Sigmoid colon (tissue), 4 donors: ENCODE results near the gene COL5A1.

Source experiments
- CTCF ChIP-seq, 4 experiments: fragments of 450-650 bp in 3 of 4; fragments of 200-600 bp in 1 of 4; IDR thresholded peaks; one replicate each; pipeline ENCODE4 v1.5.1; 2016 to 2019; ENCODE audit warnings: antibody characterized with exemption in 4 of 4, mild to moderate bottlenecking in 3 of 4, moderate library complexity in 2 of 4
- EP300 ChIP-seq, 4 donors: sonication (generic); formaldehyde crosslinking; IDR thresholded peaks; one replicate each; pipeline ENCODE4 v1.6.1; 2017; ENCODE audit warnings: antibody characterized with exemption in 4 of 4
- POLR2AphosphoS5 ChIP-seq, 4 donors: sonication (generic); formaldehyde crosslinking; IDR thresholded peaks; one replicate each; pipeline ENCODE4 v1.6.1; 2017; ENCODE audit warnings: antibody characterized with exemption in 4 of 4

DNA sequence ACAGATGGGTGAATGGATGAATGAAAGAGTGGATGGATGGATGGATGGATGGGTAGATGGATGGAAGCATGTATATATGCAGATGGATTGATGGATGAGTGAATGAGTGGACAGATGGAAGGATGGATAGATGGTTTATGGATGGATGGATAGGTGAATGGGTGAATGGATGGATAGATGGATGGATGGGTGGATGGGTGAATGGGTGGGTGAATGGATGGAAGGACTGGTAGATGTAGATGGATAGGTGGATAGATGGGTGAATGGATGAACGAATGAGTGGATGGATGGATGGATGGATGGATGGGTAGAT, 85.1 kb downstream of the COL5A1 start:
- TF ChIP-seq POLR2AphosphoS5 (IDR thresholded peaks at IDR 0.05) (no peak), CTCF (IDR thresholded peaks at IDR 0.05) (no peak), EP300 (IDR thresholded peaks at IDR 0.05) (no peak)
